Measurements from ENCODE around the gene ZSCAN5C. TPM values are rescaled to one million over a fixed set of nuclear protein-coding genes. Genes with fewer than 3 reads are reported as not detected.
"Not testable (repeated sequence)": the region's sequence is repeated elsewhere in the genome, so short reads cannot be mapped to it uniquely, and the experiment has no call there.

The ZSCAN5C gene
- total and polyA plus RNA-seq, 2 donors: 0.05 to 0.16 TPM

DNA sequence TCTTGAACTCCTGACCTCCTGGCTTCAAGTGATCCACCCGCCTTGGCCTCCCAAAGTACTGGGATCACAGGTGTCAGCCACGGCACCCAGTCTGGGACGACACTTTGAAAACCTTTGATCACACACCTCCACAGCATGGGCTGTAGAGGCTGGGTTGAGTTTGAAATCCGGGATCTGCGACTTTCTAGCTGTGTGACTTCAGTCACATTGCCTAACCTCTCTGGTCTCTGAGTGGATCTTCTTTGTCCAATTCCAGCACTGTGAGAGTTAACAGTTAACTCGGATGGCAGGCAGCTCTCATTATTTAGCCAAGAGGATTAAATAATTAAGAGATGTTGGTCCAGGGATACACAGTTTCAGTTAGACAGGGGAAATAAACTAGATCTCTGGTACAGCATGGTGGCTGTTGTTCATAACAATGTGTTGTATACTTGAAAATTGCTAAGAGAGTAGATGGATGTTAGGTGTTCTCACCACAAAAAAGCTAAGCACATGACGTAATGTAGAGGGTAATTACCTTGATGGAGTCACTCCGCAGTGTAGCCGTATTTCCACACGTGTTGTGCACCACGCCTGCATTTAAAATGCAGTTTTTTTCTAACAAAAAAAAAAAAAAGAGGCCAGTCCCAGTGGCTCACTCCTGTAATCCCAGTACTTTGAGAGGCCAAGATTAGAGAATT lies 24.4 kb upstream of the ZSCAN5C start:
- 78% methylated on average over 11 of the region's 11 CpGs for WGBS

GRCh38 chr19:56189785-56190184 lies 12.3 kb upstream of the ZSCAN5C start:
- Histone ChIP-seq H3K36me3 (ENCODE audit: control insufficient read depth in 2 of 2, insufficient read depth in 2 of 2, low read length in 1 of 2) (no peaks in the 10 kb centered on the region), H3K4me3 (ENCODE audit: low read length in 2 of 2) (no peak overlapping the region), H3K4me1 (ENCODE audit: control insufficient read depth in 2 of 2, insufficient read depth in 2 of 2, low read length in 2 of 2) (no peaks in the 10 kb centered on the region), H3K27ac (ENCODE audit: low read depth in 1 of 2, low read length in 1 of 2) (no peak overlapping the region), H3K9me3 (ENCODE audit: control insufficient read depth in 2 of 2, insufficient read depth in 1 of 2, low read length in 1 of 2) (no peaks in the 10 kb centered on the region), H3K27me3 (ENCODE audit: control insufficient read depth in 2 of 2, insufficient read depth in 1 of 2, low read length in 1 of 2) (no peaks in the 10 kb centered on the region)
- WGBS: 87% methylated on average over 17 of the region's 17 CpGs
- no peak for DNase-seq (ENCODE audit: low read depth in 6 of 9, low spot score in 9 of 9)

More for the DNA sequence above, 24.4 kb upstream of the ZSCAN5C start:
- Histone ChIP-seq H3K27ac (ENCODE audit: low read depth in 1 of 2, low read length in 1 of 2) (no peak overlapping the region), H3K36me3 (ENCODE audit: control insufficient read depth in 2 of 2, insufficient read depth in 2 of 2, low read length in 1 of 2) (no peaks in the 10 kb centered on the region), H3K4me1 (ENCODE audit: control insufficient read depth in 2 of 2, insufficient read depth in 2 of 2, low read length in 2 of 2) (no peaks in the 10 kb centered on the region), H3K4me3 (ENCODE audit: low read length in 2 of 2) (no peak overlapping the region), H3K9me3 (ENCODE audit: control insufficient read depth in 2 of 2, insufficient read depth in 1 of 2, low read length in 1 of 2) (no peaks in the 10 kb centered on the region), H3K27me3 (ENCODE audit: control insufficient read depth in 2 of 2, insufficient read depth in 1 of 2, low read length in 1 of 2) (no peaks in the 10 kb centered on the region)
- DNase-seq (ENCODE audit: low read depth in 6 of 9, low spot score in 9 of 9): no peak

DNA sequence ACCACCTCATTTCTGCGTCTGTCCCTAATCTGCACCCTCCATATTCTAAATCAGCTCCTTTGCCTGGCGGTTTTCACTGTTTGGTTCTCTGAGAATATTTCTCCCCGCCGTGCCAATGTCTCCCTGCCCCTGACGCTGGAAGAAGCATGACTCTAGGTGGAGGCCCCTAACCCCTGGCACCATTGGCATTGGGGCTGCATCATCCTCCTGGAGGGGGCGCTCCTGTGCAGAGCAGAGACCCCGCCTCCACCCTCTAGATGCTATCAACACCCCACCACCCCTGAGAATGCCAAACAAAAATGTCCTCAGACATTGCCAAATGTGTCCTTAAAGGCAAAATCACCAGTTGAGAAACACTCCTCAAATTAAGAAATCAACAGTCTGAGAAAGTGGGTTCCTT lies 11.0 kb upstream of the ZSCAN5C start:
- Histone ChIP-seq H3K36me3 (ENCODE audit: control insufficient read depth in 2 of 2, insufficient read depth in 2 of 2, low read length in 1 of 2) (no peaks in the 10 kb centered on the region), H3K4me3 (ENCODE audit: low read length in 2 of 2) (no peak overlapping the region), H3K27me3 (ENCODE audit: control insufficient read depth in 2 of 2, insufficient read depth in 1 of 2, low read length in 1 of 2) (no peaks in the 10 kb centered on the region), H3K9me3 (ENCODE audit: control insufficient read depth in 2 of 2, insufficient read depth in 1 of 2, low read length in 1 of 2) (no peaks in the 10 kb centered on the region), H3K27ac (ENCODE audit: low read depth in 1 of 2, low read length in 1 of 2) (no peak overlapping the region), H3K4me1 (ENCODE audit: control insufficient read depth in 2 of 2, insufficient read depth in 2 of 2, low read length in 2 of 2) (no peaks in the 10 kb centered on the region)
- DNase-seq (ENCODE audit: low read depth in 6 of 9, low spot score in 9 of 9): no peak
- WGBS: 87% methylated on average over 7 of the region's 7 CpGs

DNA sequence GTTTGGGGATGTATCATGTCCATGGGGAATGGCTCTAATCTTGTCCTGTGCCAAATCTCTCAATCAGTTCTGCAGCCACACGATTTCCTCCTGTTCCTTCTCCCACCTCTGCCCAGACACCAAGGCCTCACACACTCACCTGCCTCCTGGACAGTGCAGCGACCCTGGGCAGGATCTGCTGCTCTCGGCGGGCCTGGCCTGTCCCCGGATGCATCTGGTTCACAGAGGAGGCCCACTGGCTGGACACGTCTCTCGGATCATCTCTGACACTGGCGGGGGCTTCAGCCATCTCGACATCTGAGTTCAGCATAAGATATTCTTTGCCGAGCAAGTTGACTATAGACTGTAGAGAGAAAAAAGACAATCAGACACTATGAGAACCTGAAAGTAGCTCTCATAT lies 10.4 kb upstream of the ZSCAN5C start:
- H3K36me3 ChIP-seq (ENCODE audit: control insufficient read depth in 2 of 2, insufficient read depth in 2 of 2, low read length in 1 of 2): no peaks in the 10 kb centered on the region
- H3K27me3 ChIP-seq (ENCODE audit: control insufficient read depth in 2 of 2, insufficient read depth in 1 of 2, low read length in 1 of 2): no peaks in the 10 kb centered on the region
- DNase-seq (ENCODE audit: low read depth in 6 of 9, low spot score in 9 of 9): no peak
- WGBS: 95% methylated on average over 10 of the region's 10 CpGs
- no peaks in the 10 kb centered on the region for H3K9me3 ChIP-seq (ENCODE audit: control insufficient read depth in 2 of 2, insufficient read depth in 1 of 2, low read length in 1 of 2)
- no peak overlapping the region for H3K4me3 ChIP-seq (ENCODE audit: low read length in 2 of 2)
- H3K27ac ChIP-seq (ENCODE audit: low read depth in 1 of 2, low read length in 1 of 2): no peak overlapping the region
- H3K4me1 ChIP-seq (ENCODE audit: control insufficient read depth in 2 of 2, insufficient read depth in 2 of 2, low read length in 2 of 2): no peaks in the 10 kb centered on the region

GRCh38 chr19:56193981-56194640 lies 8.0 kb upstream of the ZSCAN5C start:
- no peak overlapping the region for H3K27ac ChIP-seq (ENCODE audit: low read depth in 1 of 2, low read length in 1 of 2)
- H3K4me3 ChIP-seq (ENCODE audit: low read length in 2 of 2): no peak overlapping the region
- WGBS: 97% methylated on average over 12 of the region's 12 CpGs
- no peaks in the 10 kb centered on the region for H3K9me3 ChIP-seq (ENCODE audit: control insufficient read depth in 2 of 2, insufficient read depth in 1 of 2, low read length in 1 of 2)
- no peaks in the 10 kb centered on the region for H3K36me3 ChIP-seq (ENCODE audit: control insufficient read depth in 2 of 2, insufficient read depth in 2 of 2, low read length in 1 of 2)
- no peak for DNase-seq (ENCODE audit: low read depth in 6 of 9, low spot score in 9 of 9)
- H3K4me1 ChIP-seq (ENCODE audit: control insufficient read depth in 2 of 2, insufficient read depth in 2 of 2, low read length in 2 of 2): no peaks in the 10 kb centered on the region
- H3K27me3 ChIP-seq (ENCODE audit: control insufficient read depth in 2 of 2, insufficient read depth in 1 of 2, low read length in 1 of 2): no peaks in the 10 kb centered on the region

- H3K9me3 ChIP-seq (ENCODE audit: control insufficient read depth in 2 of 2, insufficient read depth in 1 of 2, low read length in 1 of 2); H3K27ac ChIP-seq (ENCODE audit: low read depth in 1 of 2, low read length in 1 of 2); H3K27me3 ChIP-seq (ENCODE audit: control insufficient read depth in 2 of 2, insufficient read depth in 1 of 2, low read length in 1 of 2); H3K4me1 ChIP-seq (ENCODE audit: control insufficient read depth in 2 of 2, insufficient read depth in 2 of 2, low read length in 2 of 2); H3K4me3 ChIP-seq (ENCODE audit: low read length in 2 of 2); DNase-seq (ENCODE audit: low read depth in 6 of 9, low spot score in 9 of 9); H3K36me3 ChIP-seq (ENCODE audit: control insufficient read depth in 2 of 2, insufficient read depth in 2 of 2, low read length in 1 of 2): not testable (repeated sequence)
- 95% methylated on average over 23 of the region's 23 CpGs for WGBS
Measured at GRCh38 chr19:56197646-56198045, 4.4 kb upstream of the ZSCAN5C start, which contains the start of gene ZSCAN5B. ZSCAN5B (minus strand) TSS chr19:56197783; CDS start chr19:56193052, 4,731 bp downstream.

DNA sequence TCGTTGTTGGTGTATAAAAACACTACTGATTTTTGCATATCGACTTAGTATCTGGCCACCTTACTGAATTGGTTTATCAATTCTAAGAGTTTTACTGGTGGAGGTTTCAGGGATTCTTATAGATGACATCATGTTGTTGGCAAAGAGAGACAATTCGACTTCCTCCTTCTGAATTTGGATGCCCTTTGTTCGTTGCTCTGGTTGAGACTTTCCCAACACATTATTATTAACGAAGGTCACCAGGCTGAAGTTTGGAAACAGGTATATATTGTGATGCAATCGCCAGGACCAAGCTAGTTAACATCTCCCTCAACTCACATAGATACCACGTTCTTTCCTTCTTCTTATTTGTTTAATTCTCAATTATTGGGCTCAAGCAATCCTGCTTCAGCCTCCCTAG lies 2.4 kb upstream of the ZSCAN5C start:
- Histone ChIP-seq H3K27me3 (ENCODE audit: control insufficient read depth in 2 of 2, insufficient read depth in 1 of 2, low read length in 1 of 2) (no peaks in the 10 kb centered on the region), H3K4me1 (ENCODE audit: control insufficient read depth in 2 of 2, insufficient read depth in 2 of 2, low read length in 2 of 2) (no peaks in the 10 kb centered on the region), H3K27ac (ENCODE audit: low read depth in 1 of 2, low read length in 1 of 2) (no peak overlapping the region), H3K4me3 (ENCODE audit: low read length in 2 of 2) (no peak overlapping the region), H3K36me3 (ENCODE audit: control insufficient read depth in 2 of 2, insufficient read depth in 2 of 2, low read length in 1 of 2) (no peaks in the 10 kb centered on the region), H3K9me3 (ENCODE audit: control insufficient read depth in 2 of 2, insufficient read depth in 1 of 2, low read length in 1 of 2) (no peaks in the 10 kb centered on the region)
- DNase-seq (ENCODE audit: low read depth in 6 of 9, low spot score in 9 of 9): no peak
- WGBS: 83% methylated on average over 7 of the region's 7 CpGs

- not testable (repeated sequence) for H3K27ac ChIP-seq (ENCODE audit: low read depth in 1 of 2, low read length in 1 of 2); H3K9me3 ChIP-seq (ENCODE audit: control insufficient read depth in 2 of 2, insufficient read depth in 1 of 2, low read length in 1 of 2); H3K4me1 ChIP-seq (ENCODE audit: control insufficient read depth in 2 of 2, insufficient read depth in 2 of 2, low read length in 2 of 2); H3K27me3 ChIP-seq (ENCODE audit: control insufficient read depth in 2 of 2, insufficient read depth in 1 of 2, low read length in 1 of 2); H3K36me3 ChIP-seq (ENCODE audit: control insufficient read depth in 2 of 2, insufficient read depth in 2 of 2, low read length in 1 of 2); DNase-seq (ENCODE audit: low read depth in 6 of 9, low spot score in 9 of 9); H3K4me3 ChIP-seq (ENCODE audit: low read length in 2 of 2)
- 82% methylated on average over 5 of the region's 5 CpGs for WGBS
Measured at GRCh38 chr19:56207581-56207980, 5.5 kb downstream of the ZSCAN5C start.

- Histone ChIP-seq H3K27me3 (ENCODE audit: control insufficient read depth in 2 of 2, insufficient read depth in 1 of 2, low read length in 1 of 2) (no peaks in the 10 kb centered on the region), H3K36me3 (ENCODE audit: control insufficient read depth in 2 of 2, insufficient read depth in 2 of 2, low read length in 1 of 2) (no peaks in the 10 kb centered on the region), H3K4me1 (ENCODE audit: control insufficient read depth in 2 of 2, insufficient read depth in 2 of 2, low read length in 2 of 2) (no peaks in the 10 kb centered on the region), H3K4me3 (ENCODE audit: low read length in 2 of 2) (no peak overlapping the region), H3K9me3 (ENCODE audit: control insufficient read depth in 2 of 2, insufficient read depth in 1 of 2, low read length in 1 of 2) (no peaks in the 10 kb centered on the region), H3K27ac (ENCODE audit: low read depth in 1 of 2, low read length in 1 of 2) (no peak overlapping the region)
- WGBS: 97% methylated on average over 12 of the region's 12 CpGs
- DNase-seq (ENCODE audit: low read depth in 6 of 9, low spot score in 9 of 9): no peak
Measured at GRCh38 chr19:56209091-56209490, 7.0 kb downstream of the ZSCAN5C start.

Measured in thymus (tissue), 11 donors.